HCT116 (cell line): ENCODE results near the gene PGC.

Experiments
- CEBPB ChIP-seq: IDR thresholded peaks from 2 replicates; pipeline ENCODE4 v1.6.1; 2012; ENCODE audit warnings: low read depth
- EGR1 ChIP-seq: IDR thresholded peaks from 2 replicates; pipeline ENCODE4 v1.6.1; 2012; ENCODE audit warnings: low read depth
- ELF1 ChIP-seq: IDR thresholded peaks from 2 replicates; pipeline ENCODE4 v1.6.1; 2012; ENCODE audit warnings: low read depth, borderline replicate concordance
- EZH2 ChIP-seq: fragments of 200-600 bp; sonication (generic); IDR thresholded peaks from 2 replicates; pipeline ENCODE4 v1.6.1; 2017; ENCODE audit warnings: antibody characterized with exemption, mixed run types
- EZH2phosphoT487 ChIP-seq: fragments of 200-600 bp; IDR thresholded peaks from 2 replicates; pipeline ENCODE4 v1.6.1; 2018; ENCODE audit warnings: antibody characterized with exemption, borderline replicate concordance
- JUND ChIP-seq: IDR thresholded peaks from 2 replicates; pipeline ENCODE4 v1.6.1; 2012
- POLR2A ChIP-seq: IDR thresholded peaks from 2 replicates; pipeline ENCODE4 v1.7.0; 2011; ENCODE audit warnings: borderline replicate concordance; ENCODE audit not compliant: insufficient read depth, insufficient read length; ENCODE audit errors: extremely low read depth
- POLR2AphosphoS5 ChIP-seq: IDR thresholded peaks from 2 replicates; pipeline ENCODE4 v1.6.1; 2011; ENCODE audit warnings: mild to moderate bottlenecking, low read depth, low read length, moderate library complexity
- SIN3A ChIP-seq: IDR thresholded peaks from 2 replicates; pipeline ENCODE4 v1.6.1; 2012; ENCODE audit warnings: low read depth
- SP1 ChIP-seq: IDR thresholded peaks from 2 replicates; pipeline ENCODE4 v1.6.1; 2012; ENCODE audit warnings: low read depth
- TF ChIP-seq, protein P1 (sequence below), 3 experiments: fragments of 200-600 bp in 1 of 3; sonication (generic) in 1 of 3; IDR thresholded peaks in 2 of 3; conservative IDR thresholded peaks in 1 of 3; 2 replicates each; pipeline ENCODE4 v1.5.1; 2012 to 2017; ENCODE audit warnings: low read depth in 2 of 3, low read length in 2 of 3, antibody characterized with exemption in 1 of 3, borderline replicate concordance in 1 of 3, control low read depth in 1 of 3, mild to moderate bottlenecking in 1 of 3, mixed read lengths in 1 of 3, mixed run types in 1 of 3, moderate library complexity in 1 of 3; ENCODE audit not compliant: insufficient read depth in 1 of 3
- TF ChIP-seq, protein P2 (sequence below): IDR thresholded peaks from 2 replicates; pipeline ENCODE4 v1.6.1; 2012
- TF ChIP-seq, protein P3 (sequence below): IDR thresholded peaks from 2 replicates; pipeline ENCODE4 v1.6.1; 2012

DNA sequence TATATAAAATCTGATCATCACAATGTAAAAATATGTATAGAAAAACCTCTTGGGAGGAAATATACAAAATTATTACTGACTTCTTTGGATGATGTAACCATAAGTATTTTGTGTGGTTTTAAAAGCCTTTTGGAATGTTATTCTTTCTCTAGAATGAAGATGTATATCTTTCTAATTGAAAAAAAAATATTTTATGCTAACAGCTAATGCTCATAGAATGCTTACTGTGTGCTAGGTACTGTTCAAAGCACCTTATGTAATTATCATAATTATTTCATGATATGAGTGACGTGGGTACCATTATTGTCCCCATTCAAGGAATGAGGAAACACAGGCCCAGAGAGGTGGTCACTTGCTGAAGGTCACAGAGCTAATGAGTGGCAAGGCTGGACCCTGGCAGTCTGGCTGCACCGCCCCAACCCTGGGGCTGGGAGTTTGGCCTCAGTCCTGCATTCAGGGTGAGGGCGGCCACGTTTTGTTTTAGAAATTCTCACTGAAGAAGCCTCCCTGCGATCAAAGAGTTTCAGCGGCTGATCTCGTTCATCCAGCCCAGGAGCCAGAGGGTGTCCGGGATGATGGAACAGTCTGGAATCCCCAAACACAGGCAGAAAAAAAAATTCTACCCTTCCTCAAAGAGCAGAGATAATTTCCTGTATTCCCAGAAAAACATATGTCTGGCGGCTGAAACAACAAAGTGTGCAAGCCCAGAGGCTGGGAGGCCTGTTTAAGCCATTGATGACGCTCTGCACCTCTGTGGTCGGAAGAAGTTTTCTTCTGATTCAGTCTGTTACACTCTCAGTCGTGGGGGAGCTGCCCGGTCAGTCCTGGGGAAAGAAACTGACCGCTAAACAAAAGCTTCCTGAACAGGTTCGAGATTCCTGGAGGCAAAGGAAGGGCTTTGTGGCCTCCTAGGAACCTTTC lies 49.1 kb downstream of the PGC start:
- TF ChIP-seq, protein P1, sequence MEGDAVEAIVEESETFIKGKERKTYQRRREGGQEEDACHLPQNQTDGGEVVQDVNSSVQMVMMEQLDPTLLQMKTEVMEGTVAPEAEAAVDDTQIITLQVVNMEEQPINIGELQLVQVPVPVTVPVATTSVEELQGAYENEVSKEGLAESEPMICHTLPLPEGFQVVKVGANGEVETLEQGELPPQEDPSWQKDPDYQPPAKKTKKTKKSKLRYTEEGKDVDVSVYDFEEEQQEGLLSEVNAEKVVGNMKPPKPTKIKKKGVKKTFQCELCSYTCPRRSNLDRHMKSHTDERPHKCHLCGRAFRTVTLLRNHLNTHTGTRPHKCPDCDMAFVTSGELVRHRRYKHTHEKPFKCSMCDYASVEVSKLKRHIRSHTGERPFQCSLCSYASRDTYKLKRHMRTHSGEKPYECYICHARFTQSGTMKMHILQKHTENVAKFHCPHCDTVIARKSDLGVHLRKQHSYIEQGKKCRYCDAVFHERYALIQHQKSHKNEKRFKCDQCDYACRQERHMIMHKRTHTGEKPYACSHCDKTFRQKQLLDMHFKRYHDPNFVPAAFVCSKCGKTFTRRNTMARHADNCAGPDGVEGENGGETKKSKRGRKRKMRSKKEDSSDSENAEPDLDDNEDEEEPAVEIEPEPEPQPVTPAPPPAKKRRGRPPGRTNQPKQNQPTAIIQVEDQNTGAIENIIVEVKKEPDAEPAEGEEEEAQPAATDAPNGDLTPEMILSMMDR (IDR thresholded peaks at IDR 0.05 in 2 of 3, conservative IDR thresholded peaks at IDR 0.05 in 1 of 3; ENCODE audit: borderline replicate concordance in 1 of 3, insufficient read depth in 1 of 3, low read depth in 2 of 3, low read length in 2 of 3), result no peak
- TF ChIP-seq SIN3A, result no peak
- no peak for TF ChIP-seq POLR2AphosphoS5
- TF ChIP-seq EGR1, result no peak
- TF ChIP-seq EZH2, result no peak
- no peak for TF ChIP-seq POLR2A
- TF ChIP-seq CEBPB, result no peak
- TF ChIP-seq, protein P2, sequence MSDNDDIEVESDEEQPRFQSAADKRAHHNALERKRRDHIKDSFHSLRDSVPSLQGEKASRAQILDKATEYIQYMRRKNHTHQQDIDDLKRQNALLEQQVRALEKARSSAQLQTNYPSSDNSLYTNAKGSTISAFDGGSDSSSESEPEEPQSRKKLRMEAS, result no peak
- TF ChIP-seq, protein P3, sequence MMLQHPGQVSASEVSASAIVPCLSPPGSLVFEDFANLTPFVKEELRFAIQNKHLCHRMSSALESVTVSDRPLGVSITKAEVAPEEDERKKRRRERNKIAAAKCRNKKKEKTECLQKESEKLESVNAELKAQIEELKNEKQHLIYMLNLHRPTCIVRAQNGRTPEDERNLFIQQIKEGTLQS, result no peak
- TF ChIP-seq JUND, result no peak
- TF ChIP-seq ELF1, result no peak
- TF ChIP-seq EZH2phosphoT487, result no peak
- no peak for TF ChIP-seq SP1
